Cardiac muscle cell (in vitro differentiated cells and primary cell): ENCODE measurements around the gene ATG10. TPM values are rescaled to one million over a fixed set of nuclear protein-coding genes. Genes with fewer than 3 reads are reported as not detected.

ENCODE experiments used
- DNase-seq, 2 donors: peaks; one replicate each; pipeline versions ENCODE4 v3.0.0 to v3.0.0-alpha.2; 2010 to 2017; ENCODE audit warnings: low read depth in 1 of 2, low spot score in 1 of 2
- H3K27ac ChIP-seq: fragments of 200-600 bp; sonication (generic); 2 replicates; pipeline ENCODE4 v1.5.1; 2016
- H3K27me3 ChIP-seq: fragments of 200-600 bp; sonication (generic); 2 replicates; pipeline ENCODE4 v1.6.0; 2016; ENCODE audit warnings: control low read depth
- H3K36me3 ChIP-seq: fragments of 200-600 bp; sonication (generic); 2 replicates; pipeline ENCODE4 v1.5.1; 2016; ENCODE audit warnings: control low read depth
- H3K4me1 ChIP-seq: fragments of 200-600 bp; sonication (generic); 2 replicates; pipeline ENCODE4 v1.8.1; 2017; ENCODE audit warnings: low read depth, mild to moderate bottlenecking, mixed run types
- H3K4me3 ChIP-seq: fragments of 200-600 bp; sonication (generic); 2 replicates; pipeline ENCODE4 v1.5.1; 2016; ENCODE audit warnings: mild to moderate bottlenecking
- H3K9me3 ChIP-seq: fragments of 200-600 bp; sonication (generic); 2 replicates; pipeline ENCODE4 v1.5.1; 2017; ENCODE audit warnings: low read depth, mild to moderate bottlenecking, control low read depth
- CTCF ChIP-seq: IDR thresholded peaks from 2 replicates; pipeline ENCODE4 v1.5.1; 2012; ENCODE audit warnings: low read depth, mild to moderate bottlenecking, low read length
- polyA plus RNA-seq: library from polyadenylated mRNA; unstranded; fragments of >200 nt; fragmentation: Nextera tagmentation; extraction: Ambion mirVana; gene quantifications from 2 replicates; pipeline ENCODE4 v1.2.1, GENCODE V29; 2016
- total RNA-seq: library from RNA; depleted of rRNA; stranded (reverse); fragments of >200 nt; gene quantifications from 2 replicates; pipeline ENCODE4 v1.2.3, GENCODE V29; 2016

ATG10 gene
- total and polyA plus RNA-seq, 2 experiments from 2014 or later: 9.0 to 28.0 TPM

GRCh38 chr5:82158755-82159413 is 187.1 kb downstream of the ATG10 start:
- DNase-seq: peak in 1 of 2 donors; percentile 78
- Histone ChIP-seq H3K4me3 (no peak overlapping the region), H3K27ac (no peak overlapping the region), H3K9me3 (no peaks in the 10 kb centered on the region), H3K4me1 (no peaks in the 10 kb centered on the region), H3K27me3 (no peaks in the 10 kb centered on the region), H3K36me3 (no peaks in the 10 kb centered on the region)
- no peak for TF ChIP-seq CTCF

- H3K27me3 ChIP-seq: no peaks in the 10 kb centered on the region
- DNase-seq: no peak
- peaks cover 17% of the 10 kb centered on the region for H3K4me1 ChIP-seq
- no peak overlapping the region for H3K27ac ChIP-seq
- no peak overlapping the region for H3K4me3 ChIP-seq
- H3K9me3 ChIP-seq: no peaks in the 10 kb centered on the region
- no peaks in the 10 kb centered on the region for H3K36me3 ChIP-seq
- TF ChIP-seq CTCF: no peak
These were observed 189.1 kb downstream of the ATG10 start for GRCh38 chr5:82160948-82161347.

- no peak for DNase-seq
- Histone ChIP-seq H3K27ac (no peak overlapping the region), H3K4me1 (peaks cover 17% of the 10 kb centered on the region), H3K36me3 (no peaks in the 10 kb centered on the region), H3K4me3 (no peak overlapping the region), H3K27me3 (no peaks in the 10 kb centered on the region), H3K9me3 (no peaks in the 10 kb centered on the region)
- TF ChIP-seq CTCF: no peak
These were observed 190.8 kb downstream of the ATG10 start for GRCh38 chr5:82162573-82162972.

GRCh38 chr5:82163452-82164175 is 191.8 kb downstream of the ATG10 start:
- H3K27ac ChIP-seq: no peak overlapping the region
- H3K27me3 ChIP-seq: no peaks in the 10 kb centered on the region
- H3K4me3 ChIP-seq: no peak overlapping the region
- TF ChIP-seq CTCF: no peak
- DNase-seq: peak in 1 of 2 donors; percentile 51
- no peaks in the 10 kb centered on the region for H3K9me3 ChIP-seq
- peaks cover 17% of the 10 kb centered on the region for H3K4me1 ChIP-seq
- no peaks in the 10 kb centered on the region for H3K36me3 ChIP-seq

GRCh38 chr5:82164176-82164976 is 192.6 kb downstream of the ATG10 start:
- H3K4me3 ChIP-seq: no peak overlapping the region
- peak in 1 of 2 donors; percentile 63 for DNase-seq
- no peaks in the 10 kb centered on the region for H3K27me3 ChIP-seq
- no peaks in the 10 kb centered on the region for H3K36me3 ChIP-seq
- no peaks in the 10 kb centered on the region for H3K9me3 ChIP-seq
- no peak overlapping the region for H3K27ac ChIP-seq
- TF ChIP-seq CTCF: no peak
- peaks cover 17% of the 10 kb centered on the region for H3K4me1 ChIP-seq
